Right cardiac atrium (tissue), 5 donors: ENCODE measurements around the gene NR2E1. TPM values are rescaled to one million over a fixed set of nuclear protein-coding genes. Genes with fewer than 3 reads are reported as not detected.

ENCODE experiments used
- ATAC-seq, 2 donors: fragments of 200-7000 bp; cut with Tn5 transposase; one replicate each; pipeline versions ENCODE4 v1.8.0 to v1.9.1; 2020; ENCODE audit warnings: moderate library complexity in 2 of 2, mild to moderate bottlenecking in 1 of 2
- DNase-seq, 3 donors: peaks; one replicate each; pipeline ENCODE4 v3.0.0-alpha.2; 2020
- H3K27ac ChIP-seq: one replicate; pipeline ENCODE4 v1.5.1; 2013; ENCODE audit warnings: mild to moderate bottlenecking, low read length, control low read depth, moderate library complexity
- H3K27me3 ChIP-seq: one replicate; pipeline ENCODE4 v1.6.1; 2013; ENCODE audit not compliant: control insufficient read depth, insufficient read depth
- H3K4me1 ChIP-seq: one replicate; pipeline ENCODE4 v1.6.1; 2013; ENCODE audit warnings: low read length; ENCODE audit not compliant: control insufficient read depth, insufficient read depth
- H3K4me3 ChIP-seq: one replicate; pipeline ENCODE4 v1.5.1; 2013; ENCODE audit warnings: low read length, control low read depth
- H3K9me3 ChIP-seq: one replicate; pipeline ENCODE4 v1.6.1; 2013; ENCODE audit warnings: low read length; ENCODE audit not compliant: control insufficient read depth
- WGBS: extraction: QIAGEN DNeasy Blood & Tissue Kit; methylation state at CpG from one replicate; pipeline ENCODE4 v1.1.7; 2013; 5-methylcytosine and 5-hydroxymethylcytosine counted together
- intact Hi-C, 4 donors: fragments of 100-400 bp; cut with DNase I; formaldehyde crosslinking; loops; one replicate each; pipeline versions ENCODE4 v1.11.0 to v1.14.0; 2022 to 2023
- polyA plus RNA-seq: library from polyadenylated mRNA; stranded (reverse); fragments of 200-250 nt; gene quantifications from one replicate; pipeline ENCODE4 v1.2.3, GENCODE V29; 2013
- total RNA-seq, 4 donors: library from RNA; stranded (reverse); fragmentation: NEBNext Ultra II Directional; extraction: Animal tissue kit (Norgen Biotek cat#: 25700); gene quantifications; one replicate each; pipeline ENCODE4 v1.2.1, GENCODE V29; 2021
- donor health status: healthy with polysubstance abuse.
- donor health status: DM: no; HTN: yes; CAD: no.
- donor health status: DM: no; HTN: no; CAD: no.
- donor health status: DM: no; HTN: yes; CAD: no; lungs with severe emphysema.
- donor health status: DM: yes; HTN: yes; CAD: no.

The NR2E1 gene
- total and polyA plus RNA-seq, 5 donors = not detected

DNA sequence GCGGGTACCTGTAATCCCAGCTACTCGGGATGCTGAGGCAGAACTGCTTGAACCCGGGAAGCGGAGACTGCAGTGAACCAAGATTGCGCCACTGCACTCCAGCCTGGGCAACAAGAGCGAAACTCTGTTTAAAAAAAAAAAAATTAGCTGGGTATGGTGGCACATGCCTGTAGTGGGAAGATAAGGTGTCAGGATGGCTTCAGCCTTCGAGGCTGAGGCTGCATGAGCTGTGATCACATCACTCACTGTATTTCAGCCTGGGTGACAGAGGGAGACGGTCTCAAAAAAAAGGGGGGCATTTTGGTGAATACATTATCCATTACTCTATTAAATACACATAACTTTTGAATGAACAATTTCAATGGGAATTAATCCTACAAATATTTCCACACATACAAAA, 62.6 kb downstream of the NR2E1 start:
- Histone ChIP-seq H3K4me3 (no peak overlapping the region), H3K4me1 (no peaks in the 10 kb centered on the region), H3K9me3 (no peaks in the 10 kb centered on the region), H3K27ac (no peak overlapping the region), H3K27me3 (no peaks in the 10 kb centered on the region)
- DNase-seq (no peak), ATAC-seq (no peak)
- intact Hi-C loops = no loop called here
- 94% methylated on average over 8 of the region's 8 CpGs for WGBS

DNA sequence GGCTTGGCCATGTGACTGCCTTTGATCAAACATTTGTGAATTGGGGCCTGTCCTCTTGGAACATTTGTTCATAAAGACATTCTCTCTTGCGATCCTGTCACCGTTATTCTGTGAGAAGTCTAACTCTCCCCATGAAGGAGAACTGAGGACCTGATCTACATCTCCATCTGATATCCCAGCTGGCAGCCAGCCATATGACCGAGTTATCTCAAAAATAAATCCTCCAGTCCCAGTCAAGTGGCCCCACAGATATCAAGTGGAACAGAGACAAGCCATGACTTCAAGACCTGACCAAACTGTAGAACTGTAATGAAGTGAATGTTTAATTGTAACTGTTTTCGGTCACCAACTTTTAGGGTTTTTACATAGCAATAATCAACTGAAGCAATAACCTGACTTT, 69.3 kb downstream of the NR2E1 start:
- ATAC-seq = no peak
- intact Hi-C loops = no loop called here
- Histone ChIP-seq H3K4me1 (peaks cover 2% of the 10 kb centered on the region), H3K27me3 (no peaks in the 10 kb centered on the region), H3K9me3 (no peaks in the 10 kb centered on the region), H3K4me3 (no peak overlapping the region), H3K27ac (no peak overlapping the region)
- WGBS = 82% methylated on average over 4 of the region's 4 CpGs
- DNase-seq = no peak

DNA sequence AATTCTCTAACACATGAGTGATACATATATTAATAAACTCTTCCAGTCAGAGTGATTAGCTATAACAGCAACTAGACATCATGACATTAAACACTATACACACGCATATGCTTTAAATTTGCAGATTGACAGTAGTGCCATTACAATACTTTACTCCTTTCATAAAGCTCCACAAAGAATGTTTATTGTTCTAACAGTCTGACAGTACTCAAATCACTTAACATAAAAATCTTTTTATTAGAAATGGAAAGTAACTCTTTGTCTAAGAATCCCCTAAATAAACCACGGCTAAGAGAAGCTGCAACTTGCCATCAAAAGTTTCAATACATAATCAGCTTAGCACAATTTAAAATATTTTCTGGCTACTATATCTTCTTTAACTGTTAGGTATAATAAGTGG, 71.0 kb downstream of the NR2E1 start:
- H3K4me3 ChIP-seq = no peak overlapping the region
- no peaks in the 10 kb centered on the region for H3K27me3 ChIP-seq
- intact Hi-C loops = no loop called here
- no peak for ATAC-seq
- WGBS = 67% methylated on average over 2 of the region's 2 CpGs
- peaks cover 5% of the 10 kb centered on the region for H3K4me1 ChIP-seq
- H3K27ac ChIP-seq = no peak overlapping the region
- no peak for DNase-seq
- no peaks in the 10 kb centered on the region for H3K9me3 ChIP-seq

DNA sequence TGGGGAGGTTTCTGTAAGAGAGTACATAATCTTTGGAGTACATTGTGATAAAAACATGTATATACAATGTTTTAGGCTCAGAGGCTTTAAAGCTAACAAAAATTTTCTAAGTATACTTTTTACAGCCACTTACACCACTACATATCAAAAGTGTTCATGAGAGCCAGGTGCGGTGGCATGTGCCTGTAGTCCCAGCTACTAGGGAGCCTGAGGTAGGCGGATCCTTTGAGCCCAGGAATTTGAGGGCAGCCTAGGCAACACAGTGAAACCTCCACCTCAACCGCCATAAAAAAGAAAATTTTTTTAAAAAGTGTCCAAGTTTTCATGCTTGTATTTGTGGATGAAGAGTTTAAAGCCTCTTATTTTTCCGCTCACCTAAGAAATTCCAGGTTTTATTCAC, 72.5 kb downstream of the NR2E1 start:
- no peak for DNase-seq
- no peaks in the 10 kb centered on the region for H3K27me3 ChIP-seq
- no peak overlapping the region for H3K4me3 ChIP-seq
- no peaks in the 10 kb centered on the region for H3K9me3 ChIP-seq
- ATAC-seq = no peak
- peaks cover 5% of the 10 kb centered on the region for H3K4me1 ChIP-seq
- no peak overlapping the region for H3K27ac ChIP-seq
- WGBS = 94% methylated on average over 4 of the region's 4 CpGs
- intact Hi-C loops = no loop called here

Other genes with a start within 250 kb of the NR2E1 start
- gene SEC63, start 207.8 kb upstream of the NR2E1 start, total RNA-seq = 100 to 1,000 TPM in 1 of 4 donors, 10 to 100 TPM in 3; 65.6 to 100 (median 87.9) TPM
- 30.6 TPM for gene SEC63, start 207.8 kb upstream of the NR2E1 start, polyA plus RNA-seq
- gene OSTM1, start 91.3 kb upstream of the NR2E1 start, total RNA-seq = 10 to 100 TPM; 42.2 to 55.3 (median 52.1) TPM
- gene OSTM1, start 91.3 kb upstream of the NR2E1 start, polyA plus RNA-seq = 27.0 TPM
- 100 to 1,000 TPM; 203 to 265 (median 229) TPM for gene SNX3, start 95.0 kb downstream of the NR2E1 start, total RNA-seq
- gene SNX3, start 95.0 kb downstream of the NR2E1 start, polyA plus RNA-seq = 354 TPM
- gene AFG1L, start 129.0 kb downstream of the NR2E1 start, total RNA-seq = 10 to 100 TPM in 2 of 4 donors, 1 to 10 TPM in 2; 8.9 to 14.5 (median 10.5) TPM
- gene AFG1L, start 129.0 kb downstream of the NR2E1 start, polyA plus RNA-seq = 3.9 TPM